Heart left ventricle (tissue), 13 donors: ENCODE data around the gene HORMAD2.

ENCODE experiments used
- POLR2A ChIP-seq, 2 donors: fragments of 450-650 bp; IDR thresholded peaks; one replicate each; pipeline ENCODE4 v1.6.1; 2017; ENCODE audit warnings: antibody characterized with exemption in 2 of 2, mild to moderate bottlenecking in 2 of 2, moderate library complexity in 2 of 2
- TF ChIP-seq, protein P1 (sequence below), 12 donors: fragments of 200-600 bp; sonication (generic) in 4 of 12; IDR thresholded peaks; one replicate each; pipeline versions ENCODE4 v1.5.0 to v1.8.0; 2018 to 2022; ENCODE audit warnings: antibody characterized with exemption in 12 of 12, mild to moderate bottlenecking in 5 of 12
- donor health status: ischemic (EF 13 %, LVEDD 7.1; RV severe dilation, severe dysfunction).
- donor health status: DM: no; HTN: yes; CAD: no.
- donor health status: DM: no; HTN: no; CAD: no.
- donor health status: ischemic (EF 25% LVEDD 6.9; RV normal size, moderate dysfunction).
- donor health status: ischemic (EF 25% LVEDD 5.7; RV mildly dilated, moderate dysfunction).
- donor health status: ischemic (EF 35%, LVEDD 5.7; RV mildly dilated, moderate dysfunction).
- donor health status: nonischemic (EF 11% LVEDD 7.7; RV severe dilation, severe dysfunction).
- donor health status: DM: yes; HTN: yes; CAD: no.
- donor health status: PGD.
- donor health status: ischemic (EF 29% LVEDD 5.4; RV normal size, mild dysfunction).
- donor health status: nonischemic (EF 23%, LVEDD 6.1; RV moderate dilation, normal function).

- TF ChIP-seq, protein P1, sequence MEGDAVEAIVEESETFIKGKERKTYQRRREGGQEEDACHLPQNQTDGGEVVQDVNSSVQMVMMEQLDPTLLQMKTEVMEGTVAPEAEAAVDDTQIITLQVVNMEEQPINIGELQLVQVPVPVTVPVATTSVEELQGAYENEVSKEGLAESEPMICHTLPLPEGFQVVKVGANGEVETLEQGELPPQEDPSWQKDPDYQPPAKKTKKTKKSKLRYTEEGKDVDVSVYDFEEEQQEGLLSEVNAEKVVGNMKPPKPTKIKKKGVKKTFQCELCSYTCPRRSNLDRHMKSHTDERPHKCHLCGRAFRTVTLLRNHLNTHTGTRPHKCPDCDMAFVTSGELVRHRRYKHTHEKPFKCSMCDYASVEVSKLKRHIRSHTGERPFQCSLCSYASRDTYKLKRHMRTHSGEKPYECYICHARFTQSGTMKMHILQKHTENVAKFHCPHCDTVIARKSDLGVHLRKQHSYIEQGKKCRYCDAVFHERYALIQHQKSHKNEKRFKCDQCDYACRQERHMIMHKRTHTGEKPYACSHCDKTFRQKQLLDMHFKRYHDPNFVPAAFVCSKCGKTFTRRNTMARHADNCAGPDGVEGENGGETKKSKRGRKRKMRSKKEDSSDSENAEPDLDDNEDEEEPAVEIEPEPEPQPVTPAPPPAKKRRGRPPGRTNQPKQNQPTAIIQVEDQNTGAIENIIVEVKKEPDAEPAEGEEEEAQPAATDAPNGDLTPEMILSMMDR (IDR thresholded peaks at IDR 0.05), result no peak
- TF ChIP-seq POLR2A (IDR thresholded peaks at IDR 0.05), result no peak
Observed at GRCh38 chr22:30211124-30211820, 131.0 kb downstream of the HORMAD2 start.
